K562 (cell line): ENCODE results near the gene DYNLT2. TPM values are rescaled to one million over a fixed set of nuclear protein-coding genes. Genes with fewer than 3 reads are reported as not detected.

Experiments used
- HDAC2 ChIP-seq: fragments of 450-650 bp; IDR thresholded peaks from 2 replicates; pipeline ENCODE4 v1.6.1; 2016; ENCODE audit warnings: mild to moderate bottlenecking
- HNRNPL ChIP-seq: fragments of 200-400 bp; formaldehyde crosslinking; IDR thresholded peaks from 2 replicates; pipeline ENCODE4 v1.6.1; 2017; ENCODE audit warnings: low read depth, mild to moderate bottlenecking, low read length
- HOXB6 ChIP-seq: fragments of 250-450 bp; sonication (Bioruptor Pico); IDR thresholded peaks from 2 replicates; pipeline ENCODE4 v1.5.1; 2022; ENCODE audit warnings: mild to moderate bottlenecking, borderline replicate concordance
- PRMT5 ChIP-seq: sonication (generic); formaldehyde crosslinking; IDR thresholded peaks from 2 replicates; pipeline ENCODE4 v1.5.0; 2020; ENCODE audit warnings: missing genetic modification reagents
- ZC3H4 ChIP-seq: sonication (generic); formaldehyde crosslinking; IDR thresholded peaks from 2 replicates; pipeline ENCODE4 v1.9.0; 2021; ENCODE audit warnings: missing genetic modification reagents, borderline replicate concordance
- ZNF778 ChIP-seq: fragments of 450-650 bp; formaldehyde crosslinking; IDR thresholded peaks from 2 replicates; pipeline ENCODE4 v1.4.0; 2020; ENCODE audit warnings: mild to moderate bottlenecking, moderate library complexity
- ZNF79 ChIP-seq: fragments of 250-450 bp; sonication (Bioruptor Pico); IDR thresholded peaks from 2 replicates; pipeline ENCODE4 v1.4.0; 2020; ENCODE audit warnings: low read depth, mild to moderate bottlenecking, moderate library complexity
- polyA plus RNA-seq, 8 experiments: library from polyadenylated mRNA; depleted of rRNA in 4 of 8; stranded (reverse) in 5 of 8; unstranded in 3 of 8; fragments of >200 nt; fragmentation: Nextera tagmentation in 2 of 8; fragmentation: Illumina TruSeq in 1 of 8; extraction: Ambion mirVana in 2 of 8; extraction: Trizol in 1 of 8; gene quantifications; 2 replicates each; pipeline versions ENCODE4 v1.2.1 to v1.2.3, GENCODE V29; 2011 to 2014; ENCODE audit warnings: inconsistent platforms in 1 of 8, missing spikeins in 1 of 8
- total RNA-seq, 7 experiments: library from RNA; depleted of rRNA in 6 of 7; stranded (reverse); fragments of >200 nt in 6 of 7; fragmentation: Illumina TruSeq in 2 of 7; extraction: Trizol in 2 of 7; gene quantifications; 2 replicates each; pipeline versions ENCODE4 v1.2.1 to v1.2.3, GENCODE V29; 2011 to 2021; ENCODE audit warnings: low replicate concordance in 1 of 7
- TF ChIP-seq, protein P1 (sequence below), 2 experiments: fragments of 450-650 bp in 1 of 2; sonication (generic) in 1 of 2; formaldehyde crosslinking in 1 of 2; IDR thresholded peaks in 1 of 2; conservative IDR thresholded peaks in 1 of 2; 2 replicates each; pipeline versions ENCODE4 v1.6.1 to v1.8.1; 2016 to 2023; ENCODE audit warnings: mild to moderate bottlenecking in 2 of 2, moderate library complexity in 2 of 2, inconsistent platforms in 1 of 2, missing genetic modification reagents in 1 of 2
- TF ChIP-seq, protein P2 (sequence below): fragments of 450-650 bp; IDR thresholded peaks from 2 replicates; pipeline ENCODE4 v1.6.1; 2018; ENCODE audit not compliant: partially characterized antibody
- TF ChIP-seq, protein P3 (sequence below): fragments of 450-650 bp; IDR thresholded peaks from 2 replicates; pipeline ENCODE4 v1.6.1; 2017; ENCODE audit warnings: antibody characterized with exemption
- TF ChIP-seq, protein P4 (sequence below): fragments of 450-650 bp; formaldehyde crosslinking; IDR thresholded peaks from 2 replicates; pipeline ENCODE4 v1.4.0; 2020; ENCODE audit warnings: mild to moderate bottlenecking, moderate library complexity

The DYNLT2 gene
- total and polyA plus RNA-seq, 9 of the 15 experiments (the other 6 are each of a cell fraction or from before 2014, with no cell fraction given), result 2.0 to 12.8 (median 6.3) TPM

DNA sequence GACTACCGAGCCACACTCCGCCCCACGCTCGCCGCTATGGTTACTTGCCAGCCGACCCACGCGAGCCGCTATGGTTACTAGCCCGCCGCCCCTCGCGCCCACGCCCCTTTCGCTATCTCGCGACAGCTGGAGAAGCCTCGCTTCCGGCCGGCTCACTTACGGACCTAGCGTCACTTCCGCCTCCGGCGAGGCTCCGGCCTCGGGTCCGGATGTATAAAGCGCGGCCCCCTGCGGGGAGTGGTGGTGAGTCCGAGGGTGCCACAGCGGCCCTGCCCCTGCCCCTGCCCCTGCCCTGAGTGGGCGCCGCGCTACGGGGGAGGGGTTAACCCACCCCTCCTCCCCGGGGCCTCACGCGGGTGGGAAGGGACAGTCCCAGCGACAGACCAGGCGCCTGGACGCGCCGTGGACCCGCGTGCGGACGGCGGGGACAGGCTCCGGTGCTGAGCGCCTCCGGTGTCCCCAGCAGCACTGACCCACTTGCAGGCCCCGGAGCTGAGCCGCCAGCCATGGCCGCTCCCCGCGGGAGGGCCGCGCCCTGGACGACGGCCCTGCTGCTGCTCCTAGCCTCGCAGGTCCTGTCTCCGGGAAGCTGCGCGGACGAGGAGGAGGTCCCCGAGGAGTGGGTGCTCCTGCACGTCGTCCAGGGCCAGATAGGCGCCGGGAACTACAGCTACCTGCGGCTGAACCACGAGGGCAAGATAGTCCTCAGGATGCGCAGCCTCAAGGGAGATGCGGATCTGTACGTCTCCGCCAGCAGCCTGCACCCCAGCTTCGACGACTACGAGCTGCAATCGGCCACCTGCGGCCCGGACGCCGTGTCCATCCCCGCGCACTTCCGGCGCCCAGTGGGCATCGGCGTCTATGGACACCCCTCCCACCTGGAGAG, 49.2 kb downstream of the DYNLT2 start, which contains the start of the genes C6orf120 and WDR27 (continued):
- TF ChIP-seq HNRNPL (peak; percentile 100), ZNF79 (CRISPR knock-in tag) (no peak), ZC3H4 (CRISPR knock-in tag) (no peak; the same call in 1 of the 2 replicates), HOXB6 (CRISPR knock-in tag) (peak; percentile 70; the same call in 1 of the 2 replicates), PRMT5 (no peak), HDAC2 (peak; percentile 81), ZNF778 (CRISPR knock-in tag) (no peak)
- TF ChIP-seq, protein P1, sequence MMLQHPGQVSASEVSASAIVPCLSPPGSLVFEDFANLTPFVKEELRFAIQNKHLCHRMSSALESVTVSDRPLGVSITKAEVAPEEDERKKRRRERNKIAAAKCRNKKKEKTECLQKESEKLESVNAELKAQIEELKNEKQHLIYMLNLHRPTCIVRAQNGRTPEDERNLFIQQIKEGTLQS (IDR thresholded peaks at IDR 0.05), result no peak
- TF ChIP-seq, protein P1 (CRISPR knock-in tag; conservative IDR thresholded peaks at IDR 0.05), result peak; percentile 62; the same call in 1 of the 2 replicates
- TF ChIP-seq, protein P2, sequence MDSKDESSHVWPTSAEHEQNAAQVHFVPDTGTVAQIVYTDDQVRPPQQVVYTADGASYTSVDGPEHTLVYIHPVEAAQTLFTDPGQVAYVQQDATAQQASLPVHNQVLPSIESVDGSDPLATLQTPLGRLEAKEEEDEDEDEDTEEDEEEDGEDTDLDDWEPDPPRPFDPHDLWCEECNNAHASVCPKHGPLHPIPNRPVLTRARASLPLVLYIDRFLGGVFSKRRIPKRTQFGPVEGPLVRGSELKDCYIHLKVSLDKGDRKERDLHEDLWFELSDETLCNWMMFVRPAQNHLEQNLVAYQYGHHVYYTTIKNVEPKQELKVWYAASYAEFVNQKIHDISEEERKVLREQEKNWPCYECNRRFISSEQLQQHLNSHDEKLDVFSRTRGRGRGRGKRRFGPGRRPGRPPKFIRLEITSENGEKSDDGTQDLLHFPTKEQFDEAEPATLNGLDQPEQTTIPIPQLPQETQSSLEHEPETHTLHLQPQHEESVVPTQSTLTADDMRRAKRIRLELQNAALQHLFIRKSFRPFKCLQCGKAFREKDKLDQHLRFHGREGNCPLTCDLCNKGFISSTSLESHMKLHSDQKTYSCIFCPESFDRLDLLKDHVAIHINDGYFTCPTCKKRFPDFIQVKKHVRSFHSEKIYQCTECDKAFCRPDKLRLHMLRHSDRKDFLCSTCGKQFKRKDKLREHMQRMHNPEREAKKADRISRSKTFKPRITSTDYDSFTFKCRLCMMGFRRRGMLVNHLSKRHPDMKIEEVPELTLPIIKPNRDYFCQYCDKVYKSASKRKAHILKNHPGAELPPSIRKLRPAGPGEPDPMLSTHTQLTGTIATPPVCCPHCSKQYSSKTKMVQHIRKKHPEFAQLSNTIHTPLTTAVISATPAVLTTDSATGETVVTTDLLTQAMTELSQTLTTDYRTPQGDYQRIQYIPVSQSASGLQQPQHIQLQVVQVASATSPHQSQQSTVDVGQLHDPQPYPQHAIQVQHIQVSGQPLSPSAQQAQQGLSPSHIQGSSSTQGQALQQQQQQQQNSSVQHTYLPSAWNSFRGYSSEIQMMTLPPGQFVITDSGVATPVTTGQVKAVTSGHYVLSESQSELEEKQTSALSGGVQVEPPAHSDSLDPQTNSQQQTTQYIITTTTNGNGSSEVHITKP, result peak; percentile 34
- TF ChIP-seq, protein P3, sequence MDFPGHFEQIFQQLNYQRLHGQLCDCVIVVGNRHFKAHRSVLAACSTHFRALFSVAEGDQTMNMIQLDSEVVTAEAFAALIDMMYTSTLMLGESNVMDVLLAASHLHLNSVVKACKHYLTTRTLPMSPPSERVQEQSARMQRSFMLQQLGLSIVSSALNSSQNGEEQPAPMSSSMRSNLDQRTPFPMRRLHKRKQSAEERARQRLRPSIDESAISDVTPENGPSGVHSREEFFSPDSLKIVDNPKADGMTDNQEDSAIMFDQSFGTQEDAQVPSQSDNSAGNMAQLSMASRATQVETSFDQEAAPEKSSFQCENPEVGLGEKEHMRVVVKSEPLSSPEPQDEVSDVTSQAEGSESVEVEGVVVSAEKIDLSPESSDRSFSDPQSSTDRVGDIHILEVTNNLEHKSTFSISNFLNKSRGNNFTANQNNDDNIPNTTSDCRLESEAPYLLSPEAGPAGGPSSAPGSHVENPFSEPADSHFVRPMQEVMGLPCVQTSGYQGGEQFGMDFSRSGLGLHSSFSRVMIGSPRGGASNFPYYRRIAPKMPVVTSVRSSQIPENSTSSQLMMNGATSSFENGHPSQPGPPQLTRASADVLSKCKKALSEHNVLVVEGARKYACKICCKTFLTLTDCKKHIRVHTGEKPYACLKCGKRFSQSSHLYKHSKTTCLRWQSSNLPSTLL, result no peak
- TF ChIP-seq, protein P4, sequence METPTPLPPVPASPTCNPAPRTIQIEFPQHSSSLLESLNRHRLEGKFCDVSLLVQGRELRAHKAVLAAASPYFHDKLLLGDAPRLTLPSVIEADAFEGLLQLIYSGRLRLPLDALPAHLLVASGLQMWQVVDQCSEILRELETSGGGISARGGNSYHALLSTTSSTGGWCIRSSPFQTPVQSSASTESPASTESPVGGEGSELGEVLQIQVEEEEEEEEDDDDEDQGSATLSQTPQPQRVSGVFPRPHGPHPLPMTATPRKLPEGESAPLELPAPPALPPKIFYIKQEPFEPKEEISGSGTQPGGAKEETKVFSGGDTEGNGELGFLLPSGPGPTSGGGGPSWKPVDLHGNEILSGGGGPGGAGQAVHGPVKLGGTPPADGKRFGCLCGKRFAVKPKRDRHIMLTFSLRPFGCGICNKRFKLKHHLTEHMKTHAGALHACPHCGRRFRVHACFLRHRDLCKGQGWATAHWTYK, result peak; percentile 40; the same call in 1 of the 2 replicates
